ENCODE results near the gene ATXN1.

ATXN1 gene

GRCh38 chr6:16742116-16742515 is 19.1 kb downstream of the ATXN1 start:
- DNase-seq, result no peak

- DNase-seq, result no peak
These were observed 19.9 kb downstream of the ATXN1 start for GRCh38 chr6:16741112-16742016.

- DNase-seq, result no peak
These were observed 21.2 kb downstream of the ATXN1 start for GRCh38 chr6:16740097-16740496.

GRCh38 chr6:16739329-16739801 is 21.9 kb downstream of the ATXN1 start:
- DNase-seq, result no peak

- no peak for DNase-seq
These were observed 23.3 kb downstream of the ATXN1 start for GRCh38 chr6:16737925-16738324.

- no peak for DNase-seq
These were observed 24.1 kb downstream of the ATXN1 start for GRCh38 chr6:16736856-16737775.

- DNase-seq, result no peak
These were observed 26.2 kb downstream of the ATXN1 start for GRCh38 chr6:16735014-16735413.

- peak in 1 of 3 experiments; percentile 28 for DNase-seq
These were observed 28.2 kb downstream of the ATXN1 start for GRCh38 chr6:16733085-16733484.

GRCh38 chr6:16731478-16732051 is 29.7 kb downstream of the ATXN1 start:
- DNase-seq, result no peak

- DNase-seq, result peak in 1 of 3 experiments; percentile 38
These were observed 30.4 kb downstream of the ATXN1 start for GRCh38 chr6:16730738-16731477.

- DNase-seq, result no peak
These were observed 31.5 kb downstream of the ATXN1 start for GRCh38 chr6:16729744-16730143.

GRCh38 chr6:16729183-16729691 is 32.0 kb downstream of the ATXN1 start:
- no peak for DNase-seq

- DNase-seq, result no peak
These were observed 32.6 kb downstream of the ATXN1 start for GRCh38 chr6:16728513-16729182.

GRCh38 chr6:16727996-16728395 is 33.3 kb downstream of the ATXN1 start:
- DNase-seq, result no peak

GRCh38 chr6:16725145-16725864 is 36.0 kb downstream of the ATXN1 start:
- DNase-seq, result no peak

- DNase-seq, result no peak
These were observed 37.4 kb downstream of the ATXN1 start for GRCh38 chr6:16723826-16724225.

- DNase-seq, result no peak
These were observed 37.9 kb downstream of the ATXN1 start for GRCh38 chr6:16723402-16723801.

- no peak for DNase-seq
These were observed 38.6 kb downstream of the ATXN1 start for GRCh38 chr6:16722630-16723029.

GRCh38 chr6:16721977-16722376 is 39.3 kb downstream of the ATXN1 start:
- peak in 2 of 3 experiments; percentile 14 to 65 for DNase-seq

GRCh38 chr6:16720861-16721260 is 40.4 kb downstream of the ATXN1 start:
- DNase-seq, result no peak

GRCh38 chr6:16719488-16719887 is 41.8 kb downstream of the ATXN1 start:
- DNase-seq, result no peak
